ENCODE measurements around the gene RPS18.

DNA sequence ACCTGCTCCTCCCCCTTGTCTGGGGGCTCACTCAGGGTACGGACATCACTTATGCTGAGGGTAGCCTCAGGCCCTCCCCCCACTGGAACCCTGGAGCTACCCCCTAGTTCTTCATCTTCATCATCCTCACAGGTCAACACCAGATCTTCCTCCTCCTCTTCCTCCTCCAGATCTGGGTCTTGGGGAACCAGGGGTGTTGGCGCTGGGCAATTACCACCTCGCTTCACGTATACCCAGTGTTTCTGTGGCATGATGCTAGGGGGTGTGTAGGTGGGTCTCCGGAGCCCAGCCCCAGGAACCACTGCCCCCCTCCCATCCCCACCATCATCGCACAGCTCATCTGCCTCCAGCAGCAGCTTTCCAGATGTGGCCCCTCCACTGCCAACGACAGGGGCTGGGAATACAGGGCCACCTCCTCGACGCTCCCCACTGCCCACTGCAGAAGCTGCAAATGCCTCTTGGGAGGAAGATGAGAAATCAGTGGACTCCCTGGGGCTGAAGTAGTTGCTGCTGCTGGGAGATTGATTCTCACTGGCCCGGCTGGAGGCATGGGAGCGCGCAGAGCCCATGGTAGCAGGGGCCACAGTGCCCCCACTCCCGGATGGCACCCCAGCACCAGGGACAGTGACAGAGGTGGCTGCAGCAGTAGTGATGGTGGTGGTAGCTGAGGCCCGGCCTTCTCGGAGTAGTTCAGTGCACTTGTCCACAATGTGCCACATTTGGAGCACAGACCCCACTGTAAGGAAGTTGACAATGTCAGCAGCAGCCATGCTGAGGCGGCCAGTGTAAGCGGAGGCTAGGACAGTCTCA lies 44.1 kb downstream of the RPS18 start:
- TF ChIP-seq CTCF (IDR thresholded peaks at IDR 0.05) (no peak), REST (IDR thresholded peaks at IDR 0.05; ENCODE audit: low read depth, low read length) (0 out of 2 replicates have a peak, but pooled peaks have one; percentile 41), JUND (IDR thresholded peaks at IDR 0.05) (no peak), RAD21 (IDR thresholded peaks at IDR 0.05; ENCODE audit: low read length) (no peak), EZH2phosphoT487 (IDR thresholded peaks at IDR 0.05; ENCODE audit: borderline replicate concordance, low read depth) (no peak), USF2 (IDR thresholded peaks at IDR 0.05; ENCODE audit: borderline replicate concordance, low read depth, low read length) (no peak), RFX5 (IDR thresholded peaks at IDR 0.05; ENCODE audit: low read length) (no peak), GATA2 (CRISPR knock-in tag; IDR thresholded peaks at IDR 0.05) (no peak), MAX (IDR thresholded peaks at IDR 0.05; ENCODE audit: low read depth) (no peak)
